Activated naive CD4-positive, alpha-beta T cell treated with Interleukin-2 at 50 U/mL for 16 hours (primary cell): ENCODE measurements around the gene MBOAT1.
"Not testable (repeated sequence)": the region's sequence is repeated elsewhere in the genome, so short reads cannot be mapped to it uniquely, and the experiment has no call there.

Experiments used
- DNase-seq: peaks from one replicate; pipeline ENCODE4 v3.0.0-alpha.2; 2020

MBOAT1 gene, protein sequence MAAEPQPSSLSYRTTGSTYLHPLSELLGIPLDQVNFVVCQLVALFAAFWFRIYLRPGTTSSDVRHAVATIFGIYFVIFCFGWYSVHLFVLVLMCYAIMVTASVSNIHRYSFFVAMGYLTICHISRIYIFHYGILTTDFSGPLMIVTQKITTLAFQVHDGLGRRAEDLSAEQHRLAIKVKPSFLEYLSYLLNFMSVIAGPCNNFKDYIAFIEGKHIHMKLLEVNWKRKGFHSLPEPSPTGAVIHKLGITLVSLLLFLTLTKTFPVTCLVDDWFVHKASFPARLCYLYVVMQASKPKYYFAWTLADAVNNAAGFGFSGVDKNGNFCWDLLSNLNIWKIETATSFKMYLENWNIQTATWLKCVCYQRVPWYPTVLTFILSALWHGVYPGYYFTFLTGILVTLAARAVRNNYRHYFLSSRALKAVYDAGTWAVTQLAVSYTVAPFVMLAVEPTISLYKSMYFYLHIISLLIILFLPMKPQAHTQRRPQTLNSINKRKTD

GRCh38 chr6:20212392-20213111, at the start of gene MBOAT1:
Gene MBOAT1 (minus strand): TSS chr6:20212469. CDS start chr6:20212234, 235 bp downstream.
- DNase-seq, result peak; percentile 65

- no peak for DNase-seq
Observed at GRCh38 chr6:20261685-20262084, 49.4 kb upstream of the MBOAT1 start.

DNA sequence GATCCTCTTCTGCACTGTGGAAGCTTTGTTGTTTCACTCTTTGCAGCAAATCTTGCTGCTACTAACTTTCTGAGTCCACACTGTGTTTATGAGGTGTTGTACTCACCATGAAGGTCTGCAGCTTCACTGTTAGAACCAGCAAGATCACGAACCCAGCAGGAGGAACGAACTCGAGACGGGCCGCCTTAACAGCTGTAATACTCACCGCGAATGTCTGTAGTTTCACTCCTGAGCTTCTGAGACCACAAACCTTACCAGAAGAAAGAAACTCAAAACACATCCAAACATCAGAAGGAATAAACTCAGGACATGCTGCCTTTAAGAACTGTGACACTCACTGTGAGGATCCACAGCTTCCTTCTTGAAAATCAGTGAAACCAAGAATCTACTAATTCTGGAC, 48.1 kb upstream of the MBOAT1 start:
- DNase-seq, result no peak

- no peak for DNase-seq
Observed at GRCh38 chr6:20259316-20260049, 47.2 kb upstream of the MBOAT1 start.

DNA sequence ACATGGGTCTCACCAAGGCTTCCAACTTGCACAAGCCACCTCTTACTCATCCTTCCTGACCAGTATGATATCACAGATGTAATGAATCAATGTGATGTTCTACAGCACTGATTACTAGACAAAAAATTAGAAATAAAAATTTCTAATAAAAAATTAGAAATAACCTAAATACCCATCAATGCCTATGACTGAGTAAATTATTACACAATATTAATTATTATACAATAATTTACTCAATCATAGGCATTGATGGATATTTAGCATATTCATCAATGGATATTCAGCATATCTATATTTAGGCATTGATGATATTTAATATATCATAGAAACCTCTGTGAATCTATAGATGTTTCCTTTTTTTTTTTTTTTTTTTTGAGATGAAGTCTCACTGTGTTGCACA, 43.2 kb upstream of the MBOAT1 start:
- DNase-seq, result no peak

- DNase-seq, result no peak
Observed at GRCh38 chr6:20254295-20254694, 42.0 kb upstream of the MBOAT1 start.

DNA sequence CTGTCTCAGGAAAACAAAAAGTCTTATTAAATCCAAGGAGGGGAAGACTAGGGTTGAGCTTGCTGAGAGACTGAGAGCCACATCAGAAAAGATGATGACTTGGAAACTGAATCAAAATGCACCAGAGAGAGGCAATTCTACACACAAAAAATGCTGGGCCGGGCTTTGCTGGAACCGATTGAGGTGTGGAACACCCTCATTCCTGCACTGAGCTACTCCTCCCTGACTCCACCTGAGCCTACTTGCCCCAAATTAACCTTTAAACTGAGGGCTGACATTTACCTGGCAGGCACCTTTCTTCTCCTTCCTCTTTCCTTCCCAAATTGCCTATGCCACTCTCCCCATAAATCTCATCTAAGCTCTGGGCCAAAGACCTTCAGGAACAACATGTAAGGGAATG, 40.8 kb upstream of the MBOAT1 start:
- no peak for DNase-seq

GRCh38 chr6:20252311-20252710, 40.0 kb upstream of the MBOAT1 start:
- DNase-seq, result no peak

DNA sequence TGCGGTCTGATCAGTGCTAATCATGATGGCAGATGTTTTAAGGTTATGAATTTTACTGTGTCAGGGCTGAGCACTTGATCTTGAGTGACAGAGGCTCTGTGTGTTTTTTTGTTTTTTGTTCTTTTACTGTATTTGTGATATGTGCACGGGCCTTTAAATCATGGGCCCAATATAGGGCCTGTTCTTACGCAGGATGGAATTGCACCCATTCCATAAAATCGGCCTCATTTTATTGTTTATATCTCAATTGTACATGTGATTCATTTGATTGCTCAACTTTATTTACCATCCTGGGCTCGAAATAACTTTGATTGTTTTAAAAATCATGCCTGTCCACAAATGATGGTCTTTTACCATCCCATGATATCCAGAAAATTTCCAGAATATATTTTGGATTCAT, 39.3 kb upstream of the MBOAT1 start:
- no peak for DNase-seq

DNA sequence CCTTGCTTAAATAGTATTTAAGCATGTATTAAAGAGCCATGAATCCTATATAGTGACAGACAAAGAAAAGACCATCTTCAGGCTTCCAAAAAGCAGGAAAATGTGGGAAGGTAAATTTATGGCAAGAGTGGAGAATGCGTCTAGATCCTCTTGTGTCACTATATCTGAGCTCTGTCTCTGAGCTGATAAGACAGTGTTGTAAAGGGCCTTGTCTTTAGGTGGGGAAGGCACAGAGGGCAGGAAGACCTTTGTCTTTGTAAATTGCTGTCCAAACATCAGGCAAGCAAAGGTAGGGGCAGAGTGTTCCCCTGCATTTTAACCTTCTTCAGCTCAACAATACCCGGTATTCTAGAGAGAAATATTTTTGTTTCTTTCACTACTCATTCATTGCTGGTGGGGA, 33.9 kb upstream of the MBOAT1 start:
- DNase-seq, result no peak

DNA sequence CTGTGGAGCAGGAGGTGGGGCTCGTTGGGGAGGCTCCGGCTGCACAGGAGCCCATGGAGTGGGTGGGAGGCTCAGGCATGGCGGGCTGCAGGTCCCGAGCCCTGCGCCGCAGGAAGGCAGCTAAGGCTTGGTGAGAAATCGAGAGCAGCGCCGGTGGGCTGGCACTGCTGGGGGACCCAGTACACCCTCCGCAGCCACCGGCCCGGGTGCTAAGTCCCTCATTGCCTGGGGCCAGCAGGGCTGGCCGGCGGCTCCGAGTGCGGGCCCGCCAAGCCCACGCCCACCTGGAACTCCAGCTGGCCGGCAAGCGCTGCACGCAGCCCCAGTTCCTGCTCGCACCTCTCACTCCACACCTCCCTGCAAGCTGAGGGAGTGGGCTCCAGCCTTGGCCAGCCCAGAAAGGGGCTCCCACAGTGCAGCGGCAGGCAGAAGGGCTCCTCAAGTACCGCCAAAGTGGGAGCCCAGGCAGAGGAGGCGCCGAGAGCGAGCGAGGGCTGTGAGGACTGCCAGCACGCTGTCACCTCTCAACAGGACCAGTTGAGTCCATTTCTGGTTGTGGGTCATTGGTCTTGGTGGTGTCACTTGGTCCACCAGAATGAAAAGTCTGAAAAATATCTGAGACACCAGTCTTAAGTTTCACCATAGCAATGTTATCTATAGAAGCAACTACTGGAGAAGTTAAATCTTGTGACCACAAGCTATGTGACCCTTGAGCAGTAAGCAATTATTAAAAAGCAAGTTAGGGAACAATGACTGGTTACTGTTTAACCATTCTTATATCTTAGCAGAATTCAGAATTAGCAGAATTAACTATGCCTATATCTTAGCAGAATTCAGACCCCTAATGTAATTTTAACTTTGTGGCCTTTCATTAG, 32.8 kb upstream of the MBOAT1 start:
- not testable (repeated sequence) for DNase-seq

DNA sequence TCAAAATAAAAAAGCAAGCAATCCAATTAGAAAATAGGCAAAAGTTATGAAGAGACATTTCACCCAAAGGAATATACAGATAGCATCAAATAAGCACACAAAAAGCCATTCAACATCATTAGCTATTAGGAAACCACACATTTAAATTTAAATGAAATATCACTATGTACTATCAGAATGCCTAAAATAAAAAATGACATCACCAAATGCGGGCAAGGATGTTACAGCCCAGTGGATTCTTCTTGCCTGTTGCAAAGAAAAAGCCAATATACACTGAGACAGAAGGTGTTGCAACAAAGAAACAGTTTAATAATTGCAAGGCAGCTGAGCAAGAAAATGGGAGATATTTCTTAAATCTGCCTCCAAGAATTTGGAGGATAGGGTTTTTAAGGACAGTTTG, 31.0 kb upstream of the MBOAT1 start:
- DNase-seq, result no peak

GRCh38 chr6:20242397-20242796, 30.1 kb upstream of the MBOAT1 start:
- DNase-seq, result no peak

DNA sequence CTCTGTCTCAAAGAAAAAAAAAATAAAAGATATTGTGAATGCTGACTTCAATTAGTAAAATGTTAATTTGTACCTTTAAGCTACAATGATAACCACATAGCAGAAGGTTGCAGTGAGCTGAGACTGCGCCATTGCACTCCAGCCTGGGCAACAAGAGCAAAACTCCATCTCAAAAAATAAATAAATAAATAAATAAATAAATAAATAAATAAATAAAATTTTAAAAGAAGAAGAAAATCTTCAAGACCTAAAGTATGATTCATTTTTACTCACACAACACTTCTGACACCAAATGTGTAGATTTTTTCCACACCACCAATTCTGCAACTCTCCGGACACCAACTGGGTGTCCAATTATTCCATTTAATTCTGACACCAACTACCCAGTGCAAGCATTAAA, 28.8 kb upstream of the MBOAT1 start:
- no peak for DNase-seq

GRCh38 chr6:20238688-20239587, 26.7 kb upstream of the MBOAT1 start:
- DNase-seq, result no peak

GRCh38 chr6:20237677-20238460, 25.6 kb upstream of the MBOAT1 start:
- no peak for DNase-seq

- DNase-seq, result no peak
Observed at GRCh38 chr6:20236909-20237600, 24.8 kb upstream of the MBOAT1 start.

DNA sequence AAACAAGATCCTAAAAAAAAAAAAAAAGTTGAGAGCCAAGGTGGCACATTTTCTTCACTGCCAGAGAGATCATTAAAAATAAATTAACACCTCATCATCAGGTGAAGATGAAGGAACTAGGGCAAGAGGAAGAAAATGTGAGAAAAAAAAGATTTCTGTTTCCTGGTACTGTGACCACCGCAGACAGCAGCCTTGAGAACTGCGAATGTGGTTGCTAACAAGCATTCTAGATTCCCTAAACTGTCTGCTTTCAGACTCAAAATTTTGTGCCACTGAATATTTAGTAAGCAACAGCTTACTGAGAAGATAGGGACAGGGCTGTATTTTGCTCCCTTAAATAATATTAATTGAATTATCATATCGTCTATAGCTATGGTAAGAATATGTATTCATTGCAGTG, 24.1 kb upstream of the MBOAT1 start:
- DNase-seq, result no peak

DNA sequence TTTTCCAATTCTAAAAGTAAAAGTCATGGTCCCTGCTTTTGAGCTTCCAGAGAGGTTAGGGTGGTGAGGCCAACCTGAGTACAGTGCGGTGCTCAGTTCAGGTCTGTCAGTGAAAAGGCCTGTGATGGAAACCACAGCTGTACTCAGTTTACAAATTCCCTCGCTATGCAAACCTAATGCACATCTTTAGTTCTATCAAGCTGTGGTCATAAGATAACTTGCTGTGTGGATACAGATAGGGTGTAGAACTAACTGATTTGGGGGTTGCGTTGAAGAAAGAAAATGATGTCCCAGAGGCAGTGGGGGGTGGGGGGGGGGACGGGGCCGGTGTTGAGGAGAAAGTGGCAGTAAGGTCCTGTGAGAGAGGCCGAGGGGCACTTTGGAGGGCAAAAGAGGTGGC, 22.8 kb upstream of the MBOAT1 start:
- no peak for DNase-seq

- DNase-seq, result no peak
Observed at GRCh38 chr6:20234136-20234535, 21.9 kb upstream of the MBOAT1 start.
